HCT116 (cell line): ENCODE measurements around the gene IGF2BP1. TPM values are rescaled to one million over a fixed set of nuclear protein-coding genes. Genes with fewer than 3 reads are reported as not detected.

Source experiments
- ATAC-seq: fragments of 200-7000 bp; cut with Tn5 transposase; 2 replicates; pipeline ENCODE4 v1.9.1; 2020; ENCODE audit warnings: mild to moderate bottlenecking, moderate library complexity
- BruUV-seq: library from RNA; stranded (reverse); fragments of 400-500 nt; replicated peaks from 2 replicates; lab custom pipeline; 2021; lab: Mats Ljungman, UMichigan
- CTCF ChIA-PET: fragments of 300-600 bp; sonication (Branson Sonifier 250); formaldehyde crosslinking; loops from one replicate; lab custom pipeline; 2021; ENCODE audit warnings: antibody characterized with exemption; lab: Charles Lee
- POLR2A ChIA-PET: fragments of 300-600, 350-600 bp; sonication (Branson Sonifier 250); formaldehyde crosslinking; loops from one replicate; lab custom pipeline; 2021; ENCODE audit warnings: antibody characterized with exemption; lab: Charles Lee
- RAD21 ChIA-PET, 2 experiments: fragments of 300-600 bp; sonication (Branson Sonifier 250); formaldehyde crosslinking; loops; one replicate each; lab custom pipeline; 2023; ENCODE audit warnings: low total read pairs in 2 of 2; ENCODE audit not compliant: uncharacterized antibody in 2 of 2, unreplicated experiment in 2 of 2, low non-redundant PET in 1 of 2; lab: Charles Lee
- DNase-seq: peaks from one replicate; pipeline ENCODE4 v3.0.0-alpha.2; 2010; ENCODE audit warnings: low read depth, low spot score
- H2AFZ ChIP-seq: fragments of 200-600 bp; shearing (Covaris generic), sonication (generic); 2 replicates; pipeline ENCODE4 v1.6.1; 2017; ENCODE audit warnings: low read depth, mixed run types, mixed read lengths, antibody characterized with exemption, low read length; ENCODE audit not compliant: poor library complexity, severe bottlenecking
- H3K27ac ChIP-seq: 2 replicates; pipeline ENCODE4 v1.5.1; 2012; ENCODE audit warnings: low read depth, low read length
- H3K27me3 ChIP-seq: fragments of 200-600 bp; sonication (generic); 2 replicates; pipeline ENCODE4 v1.6.1; 2016; ENCODE audit warnings: mixed run types, low read length, mixed read lengths; ENCODE audit not compliant: insufficient read depth
- H3K36me3 ChIP-seq, 2 experiments: fragments of 200-500 bp in 1 of 2; fragments of 200-600 bp in 1 of 2; sonication (Bioruptor generic) in 1 of 2; sonication (generic) in 1 of 2; 2 replicates each; pipeline versions ENCODE4 v1.5.1 to v1.6.1; 2014 to 2016; ENCODE audit warnings: low read length in 2 of 2, inconsistent platforms in 1 of 2, mixed read lengths in 1 of 2, mixed run types in 1 of 2; ENCODE audit not compliant: insufficient read depth in 2 of 2, control insufficient read depth in 1 of 2
- H3K4me1 ChIP-seq, 2 experiments: fragments of 200-600 bp in 1 of 2; sonication (generic) in 1 of 2; 2 replicates each; pipeline versions ENCODE4 v1.5.1 to v1.6.1; 2012 to 2017; ENCODE audit warnings: low read length in 2 of 2, inconsistent platforms in 1 of 2, mild to moderate bottlenecking in 1 of 2, mixed read lengths in 1 of 2, mixed run types in 1 of 2, moderate library complexity in 1 of 2; ENCODE audit not compliant: insufficient read depth in 2 of 2, control insufficient read depth in 1 of 2
- H3K4me2 ChIP-seq: fragments of 200-600 bp; sonication (generic); 2 replicates; pipeline ENCODE4 v1.6.1; 2017; ENCODE audit warnings: mixed run types, low read length, mixed read lengths
- H3K4me3 ChIP-seq, 2 experiments: fragments of 200-600 bp in 1 of 2; sonication (generic) in 1 of 2; replicated peaks in 1 of 2; 2 replicates each; pipeline ENCODE4 v1.5.1; 2011 to 2016; ENCODE audit warnings: low read length in 2 of 2, control low read depth in 1 of 2, low read depth in 1 of 2, mild to moderate bottlenecking in 1 of 2, mixed read lengths in 1 of 2, mixed run types in 1 of 2
- H3K79me2 ChIP-seq: fragments of 200-600 bp; sonication (generic); 2 replicates; pipeline ENCODE4 v1.6.1; 2017; ENCODE audit warnings: mild to moderate bottlenecking, mixed run types, low read length, moderate library complexity, mixed read lengths; ENCODE audit not compliant: insufficient read depth
- H3K9ac ChIP-seq: fragments of 200-600 bp; sonication (generic); 2 replicates; pipeline ENCODE4 v1.6.1; 2016; ENCODE audit warnings: low read length, mixed read lengths
- H3K9me2 ChIP-seq: fragments of 200-600 bp; sonication (generic), shearing (Covaris generic); 2 replicates; pipeline ENCODE4 v1.6.1; 2017; ENCODE audit warnings: mixed run types, mild to moderate bottlenecking, moderate library complexity; ENCODE audit not compliant: insufficient read depth
- H3K9me3 ChIP-seq, 2 experiments: fragments of 200-500 bp in 1 of 2; fragments of 200-600 bp in 1 of 2; sonication (Bioruptor generic) in 1 of 2; sonication (generic) in 1 of 2; 2 replicates each; pipeline ENCODE4 v1.6.1; 2014 to 2017; ENCODE audit warnings: low read length in 2 of 2, mixed read lengths in 2 of 2, inconsistent platforms in 1 of 2, low read depth in 1 of 2, mild to moderate bottlenecking in 1 of 2, mixed run types in 1 of 2, moderate library complexity in 1 of 2; ENCODE audit not compliant: control insufficient read depth in 1 of 2, insufficient read depth in 1 of 2
- H4K20me1 ChIP-seq: fragments of 200-600 bp; sonication (generic), shearing (Covaris generic); 2 replicates; pipeline ENCODE4 v1.6.1; 2017; ENCODE audit warnings: mixed run types, mild to moderate bottlenecking, moderate library complexity; ENCODE audit not compliant: insufficient read depth
- ATF3 ChIP-seq: IDR thresholded peaks from 2 replicates; pipeline ENCODE4 v1.6.1; 2012
- CBX3 ChIP-seq: IDR thresholded peaks from 2 replicates; pipeline ENCODE4 v1.6.1; 2012; ENCODE audit warnings: low read depth
- CEBPB ChIP-seq: IDR thresholded peaks from 2 replicates; pipeline ENCODE4 v1.6.1; 2012; ENCODE audit warnings: low read depth
- EGR1 ChIP-seq: IDR thresholded peaks from 2 replicates; pipeline ENCODE4 v1.6.1; 2012; ENCODE audit warnings: low read depth
- ELF1 ChIP-seq: IDR thresholded peaks from 2 replicates; pipeline ENCODE4 v1.6.1; 2012; ENCODE audit warnings: low read depth, borderline replicate concordance
- SP1 ChIP-seq: IDR thresholded peaks from 2 replicates; pipeline ENCODE4 v1.6.1; 2012; ENCODE audit warnings: low read depth
- TCF7L2 ChIP-seq: IDR thresholded peaks from 2 replicates; pipeline ENCODE4 v1.7.0; 2011; ENCODE audit warnings: borderline replicate concordance, inconsistent platforms; ENCODE audit not compliant: insufficient read depth, insufficient read length; ENCODE audit errors: extremely low read depth
- ZNF274 ChIP-seq: fragments of 200-500 bp; sonication (Bioruptor generic); IDR thresholded peaks from 2 replicates; pipeline ENCODE4 v1.6.1; 2014; ENCODE audit warnings: mild to moderate bottlenecking, low read depth, low read length, inconsistent platforms
- intact Hi-C: fragments of 100-400 bp; cut with micrococcal nuclease; formaldehyde crosslinking; loops from 2 replicates; pipeline ENCODE4 v1.10.0; 2022
- total RNA-seq: library from RNA; stranded (reverse); gene quantifications from one replicate; pipeline ENCODE4 v1.2.1, GENCODE V29; 2021; ENCODE audit not compliant: unreplicated experiment
- TF ChIP-seq, protein P1 (sequence below): IDR thresholded peaks from 2 replicates; pipeline ENCODE4 v1.6.1; 2011; ENCODE audit warnings: mild to moderate bottlenecking, low read length, moderate library complexity; ENCODE audit not compliant: insufficient replicate concordance; ENCODE audit errors: extremely low read depth

IGF2BP1 gene
- total RNA-seq, 1 experiment from 2014 or later = 0.91 TPM

- H3K36me3 ChIP-seq = no peaks in the 10 kb centered on the region
- no peak overlapping the region for H2AFZ ChIP-seq
- H3K27me3 ChIP-seq = no peaks in the 10 kb centered on the region
- no peak overlapping the region for H3K9ac ChIP-seq
- H3K9me3 ChIP-seq = no peaks in the 10 kb centered on the region
- H3K4me3 ChIP-seq = no peak overlapping the region
- no TSS peak for BruUV-seq
- ATAC-seq (no peak), DNase-seq (no peak)
- CTCF ChIA-PET = interaction anchor here (2.9 kb wide), 1 partner anchor 81 kb away, joined by 13 read pairs; no protein-coding TSS in a partner anchor
- H3K4me1 ChIP-seq = peaks cover 0 to 8% of the 10 kb centered on the region in 2 experiments; a peak in 2 of 4 replicates
- no peaks in the 10 kb centered on the region for H3K9me2 ChIP-seq
- intact Hi-C loops = loop anchor here (10.0 kb wide), 1 partner anchor 273 kb away; no protein-coding TSS in a partner anchor
- RAD21 ChIA-PET = no interaction called here
- H3K27ac ChIP-seq = no peak overlapping the region
- H3K79me2 ChIP-seq = no peaks in the 10 kb centered on the region
- no peak overlapping the region for H3K4me2 ChIP-seq
- H4K20me1 ChIP-seq = no peaks in the 10 kb centered on the region
- POLR2A ChIA-PET = no interaction called here
- TF ChIP-seq TCF7L2 (no peak), ELF1 (no peak), EGR1 (no peak), CBX3 (no peak), ATF3 (no peak), SP1 (no peak), ZNF274 (no peak), CEBPB (no peak)
- TF ChIP-seq, protein P1, sequence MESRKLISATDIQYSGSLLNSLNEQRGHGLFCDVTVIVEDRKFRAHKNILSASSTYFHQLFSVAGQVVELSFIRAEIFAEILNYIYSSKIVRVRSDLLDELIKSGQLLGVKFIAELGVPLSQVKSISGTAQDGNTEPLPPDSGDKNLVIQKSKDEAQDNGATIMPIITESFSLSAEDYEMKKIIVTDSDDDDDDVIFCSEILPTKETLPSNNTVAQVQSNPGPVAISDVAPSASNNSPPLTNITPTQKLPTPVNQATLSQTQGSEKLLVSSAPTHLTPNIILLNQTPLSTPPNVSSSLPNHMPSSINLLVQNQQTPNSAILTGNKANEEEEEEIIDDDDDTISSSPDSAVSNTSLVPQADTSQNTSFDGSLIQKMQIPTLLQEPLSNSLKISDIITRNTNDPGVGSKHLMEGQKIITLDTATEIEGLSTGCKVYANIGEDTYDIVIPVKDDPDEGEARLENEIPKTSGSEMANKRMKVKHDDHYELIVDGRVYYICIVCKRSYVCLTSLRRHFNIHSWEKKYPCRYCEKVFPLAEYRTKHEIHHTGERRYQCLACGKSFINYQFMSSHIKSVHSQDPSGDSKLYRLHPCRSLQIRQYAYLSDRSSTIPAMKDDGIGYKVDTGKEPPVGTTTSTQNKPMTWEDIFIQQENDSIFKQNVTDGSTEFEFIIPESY = no peak
Measured at GRCh38 chr17:48951572-48951971, 45.6 kb upstream of the IGF2BP1 start.
